ENCODE measurements around the gene TBL1Y.
"Not testable (repeated sequence)": the region's sequence is repeated elsewhere in the genome, so short reads cannot be mapped to it uniquely, and the experiment has no call there.

The TBL1Y gene

GRCh38 chrY:6910372-6911252, at the start of gene TBL1Y:
TBL1Y (plus strand) TSS chrY:6910697; CDS start chrY:7025085, 114,388 bp downstream.
- H3K4me2 ChIP-seq (ENCODE audit: low read length) = no peak within 1 kb of the TSS
- H3K9me2 ChIP-seq (replicated peaks; ENCODE audit: control insufficient read depth, low read length) = no peaks in the 10 kb centered on the region
- H4K20me1 ChIP-seq (ENCODE audit: control insufficient read depth, insufficient read depth, low read depth, low read length) = no peaks in the 10 kb centered on the region
- no peaks in the 10 kb centered on the region for H3K4me1 ChIP-seq (ENCODE audit: control insufficient read depth, low read length)
- TF ChIP-seq EZH2phosphoT487 (IDR thresholded peaks at IDR 0.05; ENCODE audit: borderline replicate concordance, low read length) (no peak), CTCF (IDR thresholded peaks at IDR 0.05; ENCODE audit: low read depth, low read length, poor library complexity, severe bottlenecking) (no peak)
- no peaks in the 10 kb centered on the region for H3K9me3 ChIP-seq (ENCODE audit: control insufficient read depth, insufficient read depth, low read length)
- H3F3A ChIP-seq (ENCODE audit: control insufficient read depth, insufficient read depth) = no peaks in the 10 kb centered on the region
- no peaks in the 10 kb centered on the region for H3K36me3 ChIP-seq (ENCODE audit: control insufficient read depth, low read length)
- no peak within 1 kb of the TSS for H3K27ac ChIP-seq (ENCODE audit: low read depth, low read length)
- no peaks in the 10 kb centered on the region for H3K79me2 ChIP-seq (ENCODE audit: control insufficient read depth, low read length)
- no peaks in the 10 kb centered on the region for H3K27me3 ChIP-seq (ENCODE audit: control insufficient read depth, low read length)
- H3K4me3 ChIP-seq (ENCODE audit: low read length) = no peak within 1 kb of the TSS

- Histone ChIP-seq H3K79me2 (ENCODE audit: control insufficient read depth, low read length) (no peaks in the 10 kb centered on the region), H3K4me1 (ENCODE audit: control insufficient read depth, low read length) (no peaks in the 10 kb centered on the region), H3K4me2 (ENCODE audit: low read length) (no peak overlapping the region), H3F3A (ENCODE audit: control insufficient read depth, insufficient read depth) (no peaks in the 10 kb centered on the region), H4K20me1 (ENCODE audit: control insufficient read depth, insufficient read depth, low read depth, low read length) (no peaks in the 10 kb centered on the region), H3K9me3 (ENCODE audit: control insufficient read depth, insufficient read depth, low read length) (no peaks in the 10 kb centered on the region), H3K27me3 (ENCODE audit: control insufficient read depth, low read length) (no peaks in the 10 kb centered on the region), H3K9me2 (replicated peaks; ENCODE audit: control insufficient read depth, low read length) (no peaks in the 10 kb centered on the region), H3K36me3 (ENCODE audit: control insufficient read depth, low read length) (no peaks in the 10 kb centered on the region), H3K27ac (ENCODE audit: low read depth, low read length) (no peak overlapping the region), H3K4me3 (ENCODE audit: low read length) (no peak overlapping the region)
- TF ChIP-seq EZH2phosphoT487 (IDR thresholded peaks at IDR 0.05; ENCODE audit: borderline replicate concordance, low read length) (no peak), CTCF (IDR thresholded peaks at IDR 0.05; ENCODE audit: low read depth, low read length, poor library complexity, severe bottlenecking) (no peak)
Measured at GRCh38 chrY:6894496-6894895, 16.0 kb upstream of the TBL1Y start.

GRCh38 chrY:6895236-6895635, 15.3 kb upstream of the TBL1Y start:
- TF ChIP-seq EZH2phosphoT487 (IDR thresholded peaks at IDR 0.05; ENCODE audit: borderline replicate concordance, low read length) (no peak), CTCF (IDR thresholded peaks at IDR 0.05; ENCODE audit: low read depth, low read length, poor library complexity, severe bottlenecking) (no peak)
- H3F3A ChIP-seq (ENCODE audit: control insufficient read depth, insufficient read depth) = no peaks in the 10 kb centered on the region
- H3K36me3 ChIP-seq (ENCODE audit: control insufficient read depth, low read length) = no peaks in the 10 kb centered on the region
- H3K4me1 ChIP-seq (ENCODE audit: control insufficient read depth, low read length) = no peaks in the 10 kb centered on the region
- no peak overlapping the region for H3K4me3 ChIP-seq (ENCODE audit: low read length)
- H4K20me1 ChIP-seq (ENCODE audit: control insufficient read depth, insufficient read depth, low read depth, low read length) = no peaks in the 10 kb centered on the region
- no peak overlapping the region for H3K27ac ChIP-seq (ENCODE audit: low read depth, low read length)
- no peaks in the 10 kb centered on the region for H3K79me2 ChIP-seq (ENCODE audit: control insufficient read depth, low read length)
- no peak overlapping the region for H3K4me2 ChIP-seq (ENCODE audit: low read length)
- no peaks in the 10 kb centered on the region for H3K27me3 ChIP-seq (ENCODE audit: control insufficient read depth, low read length)
- no peaks in the 10 kb centered on the region for H3K9me2 ChIP-seq (replicated peaks; ENCODE audit: control insufficient read depth, low read length)
- no peaks in the 10 kb centered on the region for H3K9me3 ChIP-seq (ENCODE audit: control insufficient read depth, insufficient read depth, low read length)

- not testable (repeated sequence) for H3K27me3 ChIP-seq (ENCODE audit: control insufficient read depth, low read length); H3K36me3 ChIP-seq (ENCODE audit: control insufficient read depth, low read length); H3K27ac ChIP-seq (ENCODE audit: low read depth, low read length); H3K9me2 ChIP-seq (replicated peaks; ENCODE audit: control insufficient read depth, low read length); H3K4me1 ChIP-seq (ENCODE audit: control insufficient read depth, low read length); H3K9me3 ChIP-seq (ENCODE audit: control insufficient read depth, insufficient read depth, low read length); H4K20me1 ChIP-seq (ENCODE audit: control insufficient read depth, insufficient read depth, low read depth, low read length); H3K79me2 ChIP-seq (ENCODE audit: control insufficient read depth, low read length); H3F3A ChIP-seq (ENCODE audit: control insufficient read depth, insufficient read depth); H3K4me2 ChIP-seq (ENCODE audit: low read length); H3K4me3 ChIP-seq (ENCODE audit: low read length)
Measured at GRCh38 chrY:6902116-6902515, 8.4 kb upstream of the TBL1Y start.

Measured in DOHH2 (cell line).